Bronchial epithelial cell (primary cell): ENCODE measurements around the gene MARS1. TPM values are rescaled to one million over a fixed set of nuclear protein-coding genes. Genes with fewer than 3 reads are reported as not detected.

Experiments
- DNase-seq: peaks from one replicate; pipeline ENCODE4 v3.0.0-alpha.2; 2010; ENCODE audit warnings: low read depth
- FAIRE-seq: peaks from 2 replicates; lab custom pipeline; 2011; peaks lifted over from hg19 to GRCh38; lab: Jason Lieb, UNC
- H3K27me3 ChIP-seq: 2 replicates; pipeline ENCODE4 v1.5.1; 2011; ENCODE audit warnings: low read length; ENCODE audit not compliant: control insufficient read depth, insufficient read depth
- H3K36me3 ChIP-seq: 2 replicates; pipeline ENCODE4 v1.5.1; 2011; ENCODE audit warnings: low read length; ENCODE audit not compliant: control insufficient read depth, insufficient read depth
- H3K4me3 ChIP-seq: 2 replicates; pipeline ENCODE4 v1.5.1; 2011; ENCODE audit warnings: mild to moderate bottlenecking, low read depth, low read length, control low read depth
- total RNA-seq: library from RNA; depleted of rRNA; stranded (reverse); fragments of >200 nt; gene quantifications from 2 replicates; pipeline ENCODE4 v1.2.1, GENCODE V29; 2014
- TF ChIP-seq, protein P1 (sequence below): IDR thresholded peaks from 2 replicates; pipeline ENCODE4 v1.5.1; 2011; ENCODE audit warnings: mild to moderate bottlenecking, moderate library complexity, low read length, control low read depth, inconsistent platforms; ENCODE audit not compliant: insufficient read depth, severe bottlenecking

The MARS1 gene
- total RNA-seq, 1 donor from 2014 or later, result 374 TPM

DNA sequence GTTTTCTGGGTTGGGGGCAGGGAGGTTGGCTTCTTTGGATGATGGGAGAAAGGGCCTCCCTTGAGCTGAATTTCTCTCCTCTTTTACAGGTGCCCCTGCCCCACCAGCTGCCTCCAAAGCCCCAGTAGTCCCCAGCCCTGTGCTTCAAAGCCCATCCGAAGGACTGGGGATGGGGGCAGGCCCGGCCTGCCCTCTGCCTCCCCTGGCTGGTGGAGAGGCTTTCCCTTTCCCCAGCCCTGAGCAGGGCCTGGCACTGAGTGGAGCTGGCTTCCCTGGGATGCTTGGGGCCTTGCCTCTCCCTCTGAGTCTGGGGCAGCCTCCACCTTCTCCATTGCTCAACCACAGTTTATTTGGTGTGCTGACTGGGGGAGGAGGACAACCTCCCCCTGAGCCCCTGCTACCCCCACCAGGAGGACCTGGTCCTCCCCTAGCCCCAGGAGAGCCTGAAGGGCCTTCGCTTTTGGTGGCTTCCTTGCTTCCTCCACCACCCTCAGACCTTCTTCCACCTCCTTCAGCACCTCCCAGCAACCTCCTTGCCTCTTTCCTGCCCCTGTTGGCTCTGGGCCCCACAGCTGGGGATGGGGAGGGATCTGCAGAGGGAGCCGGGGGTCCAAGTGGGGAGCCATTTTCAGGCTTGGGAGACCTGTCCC is 38.7 kb downstream of the MARS1 start:
- FAIRE-seq (no peak), DNase-seq (no peak)
- no peak overlapping the region for H3K4me3 ChIP-seq
- H3K36me3 ChIP-seq, result peaks cover 37% of the 10 kb centered on the region
- H3K27me3 ChIP-seq, result no peaks in the 10 kb centered on the region
- TF ChIP-seq, protein P1, sequence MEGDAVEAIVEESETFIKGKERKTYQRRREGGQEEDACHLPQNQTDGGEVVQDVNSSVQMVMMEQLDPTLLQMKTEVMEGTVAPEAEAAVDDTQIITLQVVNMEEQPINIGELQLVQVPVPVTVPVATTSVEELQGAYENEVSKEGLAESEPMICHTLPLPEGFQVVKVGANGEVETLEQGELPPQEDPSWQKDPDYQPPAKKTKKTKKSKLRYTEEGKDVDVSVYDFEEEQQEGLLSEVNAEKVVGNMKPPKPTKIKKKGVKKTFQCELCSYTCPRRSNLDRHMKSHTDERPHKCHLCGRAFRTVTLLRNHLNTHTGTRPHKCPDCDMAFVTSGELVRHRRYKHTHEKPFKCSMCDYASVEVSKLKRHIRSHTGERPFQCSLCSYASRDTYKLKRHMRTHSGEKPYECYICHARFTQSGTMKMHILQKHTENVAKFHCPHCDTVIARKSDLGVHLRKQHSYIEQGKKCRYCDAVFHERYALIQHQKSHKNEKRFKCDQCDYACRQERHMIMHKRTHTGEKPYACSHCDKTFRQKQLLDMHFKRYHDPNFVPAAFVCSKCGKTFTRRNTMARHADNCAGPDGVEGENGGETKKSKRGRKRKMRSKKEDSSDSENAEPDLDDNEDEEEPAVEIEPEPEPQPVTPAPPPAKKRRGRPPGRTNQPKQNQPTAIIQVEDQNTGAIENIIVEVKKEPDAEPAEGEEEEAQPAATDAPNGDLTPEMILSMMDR, result no peak

DNA sequence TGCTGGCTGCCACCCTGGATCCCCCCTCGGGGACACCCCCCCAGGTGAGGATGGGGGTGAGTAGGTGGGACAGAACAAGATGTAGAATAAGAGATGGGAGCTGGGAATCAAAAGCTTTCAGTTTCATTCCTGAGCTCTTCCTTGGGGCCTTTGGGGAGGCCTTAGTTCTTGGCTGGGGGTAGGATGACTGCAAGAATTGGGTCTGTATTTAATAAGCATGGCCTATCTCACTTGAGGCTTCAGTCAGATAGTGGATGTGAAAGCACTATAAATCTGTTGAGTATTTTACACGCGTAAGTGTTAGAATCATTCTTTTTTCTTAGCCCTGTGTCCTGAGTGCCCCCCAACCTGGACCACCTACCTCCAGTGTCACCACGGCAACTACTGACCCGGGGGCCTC is 39.3 kb downstream of the MARS1 start:
- no peak for DNase-seq
- TF ChIP-seq, protein P1, result no peak
- no peak for FAIRE-seq
- H3K36me3 ChIP-seq, result peaks cover 40% of the 10 kb centered on the region
- H3K4me3 ChIP-seq, result no peak overlapping the region
- no peaks in the 10 kb centered on the region for H3K27me3 ChIP-seq

DNA sequence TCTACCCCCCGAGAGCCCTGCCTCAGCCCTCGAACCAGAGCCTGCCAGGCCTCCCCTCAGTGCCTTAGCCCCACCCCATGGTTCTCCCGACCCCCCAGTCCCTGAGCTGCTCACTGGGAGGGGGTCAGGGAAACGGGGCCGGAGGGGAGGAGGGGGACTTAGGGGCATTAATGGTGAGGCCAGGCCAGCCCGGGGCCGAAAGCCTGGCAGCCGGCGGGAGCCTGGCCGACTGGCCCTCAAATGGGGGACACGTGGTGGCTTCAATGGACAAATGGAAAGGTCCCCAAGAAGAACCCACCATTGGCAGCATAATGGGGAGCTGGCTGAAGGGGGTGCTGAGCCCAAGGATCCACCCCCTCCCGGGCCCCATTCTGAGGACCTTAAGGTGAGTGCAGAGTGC is 40.3 kb downstream of the MARS1 start:
- DNase-seq, result no peak
- TF ChIP-seq, protein P1, result no peak
- no peak for FAIRE-seq

DNA sequence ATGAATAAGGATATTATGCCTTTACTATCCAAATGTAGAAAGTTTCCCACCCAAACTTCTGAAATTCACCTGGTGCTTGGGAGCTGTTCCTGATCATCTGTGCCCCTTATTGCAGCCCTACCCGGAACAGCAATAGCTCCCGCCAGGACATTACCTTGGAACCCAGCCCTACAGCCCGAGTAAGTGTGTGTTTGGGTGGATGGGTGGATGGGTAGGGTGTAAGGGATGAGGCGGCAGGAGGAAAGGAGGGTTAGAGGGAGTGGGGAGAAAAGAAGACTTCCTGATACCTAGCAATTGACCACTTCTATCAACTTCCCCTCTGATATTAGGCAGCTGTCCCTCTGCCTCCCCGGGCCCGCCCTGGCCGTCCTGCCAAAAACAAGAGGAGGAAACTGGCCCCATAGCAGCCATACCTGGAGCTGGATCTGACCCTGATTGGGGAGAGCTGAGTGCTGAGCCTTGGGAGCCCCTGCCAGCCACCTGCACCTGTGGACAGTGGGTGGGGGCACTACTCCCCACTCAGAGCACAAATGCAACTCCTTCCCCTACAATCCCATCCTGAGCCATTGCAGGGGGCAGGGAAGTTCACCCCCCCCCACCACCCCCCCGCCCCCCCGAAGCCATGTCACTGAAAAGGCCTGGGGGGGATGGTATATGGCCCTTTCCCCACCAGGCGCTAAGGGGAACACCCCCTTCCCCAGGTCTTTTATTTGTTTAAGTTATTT is 41.1 kb downstream of the MARS1 start:
- H3K36me3 ChIP-seq, result peaks cover 52% of the 10 kb centered on the region
- TF ChIP-seq, protein P1, result no peak
- FAIRE-seq, result no peak

More for the DNA sequence above, 40.3 kb downstream of the MARS1 start:
- Histone ChIP-seq H3K27me3 (no peaks in the 10 kb centered on the region), H3K4me3 (no peak overlapping the region), H3K36me3 (peaks cover 48% of the 10 kb centered on the region)

DNA sequence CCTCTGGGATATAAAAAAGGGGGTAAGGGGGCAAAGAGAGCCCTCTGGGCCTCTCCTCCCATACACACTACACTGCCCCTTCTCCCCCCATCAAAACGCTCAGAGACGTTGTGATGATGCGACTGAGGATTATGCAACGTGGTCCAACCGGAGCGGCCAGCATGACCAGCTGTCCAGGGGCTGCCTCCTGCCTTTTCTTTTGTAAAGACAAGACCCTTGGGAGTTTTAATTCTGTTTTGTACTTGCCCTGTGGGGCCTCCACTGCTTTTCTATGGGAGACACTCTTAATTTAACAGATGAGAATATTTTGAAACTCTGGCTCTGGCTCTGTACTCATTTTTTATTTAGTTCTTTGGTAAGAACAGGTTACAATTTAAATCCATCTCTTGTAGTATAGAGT is 42.0 kb downstream of the MARS1 start:
- Histone ChIP-seq H3K4me3 (no peak overlapping the region), H3K27me3 (no peaks in the 10 kb centered on the region), H3K36me3 (peaks cover 49% of the 10 kb centered on the region)
- TF ChIP-seq, protein P1, result no peak
- DNase-seq (no peak), FAIRE-seq (no peak)

More for the DNA sequence above, 41.1 kb downstream of the MARS1 start:
- DNase-seq, result no peak
- Histone ChIP-seq H3K27me3 (no peaks in the 10 kb centered on the region), H3K4me3 (no peak overlapping the region)
